Transverse colon (tissue), 4 donors: ENCODE results near the gene ACSL6.

Source experiments
- CTCF ChIP-seq, 5 experiments: fragments of 200-600 bp in 3 of 5; fragments of 450-650 bp in 2 of 5; sonication (generic) in 3 of 5; IDR thresholded peaks; 1 replicate in 2 of 5; 2 replicates in 3 of 5; pipeline ENCODE4 v1.5.1; 2016 to 2017; ENCODE audit warnings: antibody characterized with exemption in 5 of 5, inconsistent platforms in 3 of 5, mild to moderate bottlenecking in 2 of 5, moderate library complexity in 1 of 5
- POLR2AphosphoS5 ChIP-seq, 3 donors: sonication (generic); formaldehyde crosslinking; IDR thresholded peaks; one replicate each; pipeline ENCODE4 v1.6.1; 2016; ENCODE audit warnings: antibody characterized with exemption in 3 of 3

- TF ChIP-seq CTCF (IDR thresholded peaks at IDR 0.05) = no peak
- no peak for TF ChIP-seq POLR2AphosphoS5 (IDR thresholded peaks at IDR 0.05)
Measured at GRCh38 chr5:132060501-132061161, 49.2 kb upstream of the ACSL6 start, which contains the start of gene IL3.
